ENCODE data around the gene PPP1R14D. TPM values are rescaled to one million over a fixed set of nuclear protein-coding genes. Genes with fewer than 3 reads are reported as not detected.
A peak's percentile ranks its signal among the peaks of the same experiment; 100 is the strongest.

PPP1R14D gene
- polyA plus RNA-seq, 3 donors: not detected

DNA sequence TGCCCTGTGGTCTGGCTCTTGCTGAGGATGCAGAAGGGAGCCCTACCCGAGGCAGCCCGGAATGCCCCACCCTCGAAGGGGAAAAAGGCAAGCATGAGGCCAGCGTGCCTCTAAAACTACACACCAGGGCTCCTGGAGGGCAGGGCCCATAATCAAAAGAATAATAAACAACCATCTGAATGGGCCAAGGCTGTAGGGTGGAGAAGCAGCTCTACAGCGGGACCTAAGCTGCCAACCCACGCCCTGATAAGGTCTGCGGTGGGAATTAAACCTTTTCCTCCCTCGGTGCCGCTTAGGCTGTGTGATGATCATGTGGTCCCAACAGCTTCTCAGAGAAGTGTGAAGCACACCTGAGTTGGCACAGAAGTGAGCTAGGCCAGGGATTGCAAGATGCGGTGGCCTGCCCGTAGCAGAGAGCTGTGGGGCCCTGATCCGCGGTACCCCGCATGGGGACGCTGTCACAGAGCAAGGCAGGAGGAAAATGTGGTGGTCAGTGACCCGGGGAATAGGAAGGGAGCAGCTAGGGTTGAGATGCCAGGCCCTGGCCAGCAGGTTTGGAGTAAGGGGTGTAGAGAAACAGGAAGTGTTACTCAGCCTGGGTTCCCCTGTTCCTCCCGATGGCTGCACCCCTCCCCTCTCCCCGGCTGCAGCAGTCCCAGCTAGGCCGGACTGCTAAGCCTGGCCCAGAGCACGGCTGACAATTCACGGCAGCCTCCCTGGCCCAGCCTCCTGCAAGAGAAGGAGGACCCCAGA lies 59.8 kb downstream of the PPP1R14D start:
- peaks cover 40 to 47% of the 10 kb centered on the region in 2 donors for H3K4me1 ChIP-seq (ENCODE audit: control insufficient read depth in 1 of 2, insufficient read depth in 2 of 2, low read length in 2 of 2)
- no peaks in the 10 kb centered on the region for H3K79me2 ChIP-seq (ENCODE audit: insufficient read depth, low read length)
- H3K27ac Mint-ChIP-seq: peak overlapping the region in 5 of 7 donors; percentile 31 to 86 (median 71)
- intact Hi-C loops (cut with micrococcal nuclease): loop anchor here in 1 of 2 donors (10.0 kb wide), 1 partner anchor 74 kb away; the partner anchor contains the start of gene RAD51
- peak overlapping the region; percentile 78 for H3K4me2 ChIP-seq (replicated peaks; ENCODE audit: extremely low read depth, low read length, poor library complexity, severe bottlenecking)
- H3K36me3 Mint-ChIP-seq: peaks cover 35 to 54% of the 10 kb centered on the region in 2 donors
- H3K4me3 ChIP-seq (replicated peaks in 1 of 3; ENCODE audit: low read depth in 2 of 3, low read length in 3 of 3): peak overlapping the region; percentile 2 to 65 (median 4)
- no peaks in the 10 kb centered on the region for H4K20me1 ChIP-seq (ENCODE audit: insufficient read depth, low read length)
- H3K9me3 ChIP-seq (replicated peaks in 1 of 2; ENCODE audit: control insufficient read depth in 1 of 2, insufficient read depth in 1 of 2, low read length in 2 of 2): no peaks in the 10 kb centered on the region
- H3K36me3 ChIP-seq (replicated peaks in 1 of 2; ENCODE audit: control insufficient read depth in 1 of 2, insufficient read depth in 2 of 2, low read length in 2 of 2): peaks cover 26 to 50% of the 10 kb centered on the region in 2 donors
- peak overlapping the region; percentile 39 for H3K9ac ChIP-seq (ENCODE audit: insufficient read depth, low read length, poor library complexity, severe bottlenecking)
- no peaks in the 10 kb centered on the region for H3K27me3 ChIP-seq (ENCODE audit: control insufficient read depth in 2 of 2, insufficient read depth in 2 of 2, low read length in 2 of 2)
- H3K4me3 Mint-ChIP-seq: peak overlapping the region; percentile 61 to 75
- peak overlapping the region in 1 of 2 donors; percentile 61 for H3K27ac ChIP-seq (ENCODE audit: low read depth in 1 of 2, low read length in 2 of 2)
- H3K9me3 Mint-ChIP-seq: no peaks in the 10 kb centered on the region
- H3K4me1 Mint-ChIP-seq: peaks cover 41% of the 10 kb centered on the region
- H3K27me3 Mint-ChIP-seq (ENCODE audit: low read depth in 3 of 3): peaks cover 0 to 3% (median 2%) of the 10 kb centered on the region in 3 donors
- TF ChIP-seq, protein P1, sequence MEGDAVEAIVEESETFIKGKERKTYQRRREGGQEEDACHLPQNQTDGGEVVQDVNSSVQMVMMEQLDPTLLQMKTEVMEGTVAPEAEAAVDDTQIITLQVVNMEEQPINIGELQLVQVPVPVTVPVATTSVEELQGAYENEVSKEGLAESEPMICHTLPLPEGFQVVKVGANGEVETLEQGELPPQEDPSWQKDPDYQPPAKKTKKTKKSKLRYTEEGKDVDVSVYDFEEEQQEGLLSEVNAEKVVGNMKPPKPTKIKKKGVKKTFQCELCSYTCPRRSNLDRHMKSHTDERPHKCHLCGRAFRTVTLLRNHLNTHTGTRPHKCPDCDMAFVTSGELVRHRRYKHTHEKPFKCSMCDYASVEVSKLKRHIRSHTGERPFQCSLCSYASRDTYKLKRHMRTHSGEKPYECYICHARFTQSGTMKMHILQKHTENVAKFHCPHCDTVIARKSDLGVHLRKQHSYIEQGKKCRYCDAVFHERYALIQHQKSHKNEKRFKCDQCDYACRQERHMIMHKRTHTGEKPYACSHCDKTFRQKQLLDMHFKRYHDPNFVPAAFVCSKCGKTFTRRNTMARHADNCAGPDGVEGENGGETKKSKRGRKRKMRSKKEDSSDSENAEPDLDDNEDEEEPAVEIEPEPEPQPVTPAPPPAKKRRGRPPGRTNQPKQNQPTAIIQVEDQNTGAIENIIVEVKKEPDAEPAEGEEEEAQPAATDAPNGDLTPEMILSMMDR (IDR thresholded peaks at IDR 0.05): no peak
- peak overlapping the region; percentile 70 for H2AFZ ChIP-seq (ENCODE audit: insufficient read depth, low read depth, low read length, poor library complexity, severe bottlenecking)
- peak; percentile 57 to 73 (median 66) for DNase-seq
- WGBS (ENCODE audit: insufficient coverage): 46% methylated on average over 18 of the region's 21 CpGs

DNA sequence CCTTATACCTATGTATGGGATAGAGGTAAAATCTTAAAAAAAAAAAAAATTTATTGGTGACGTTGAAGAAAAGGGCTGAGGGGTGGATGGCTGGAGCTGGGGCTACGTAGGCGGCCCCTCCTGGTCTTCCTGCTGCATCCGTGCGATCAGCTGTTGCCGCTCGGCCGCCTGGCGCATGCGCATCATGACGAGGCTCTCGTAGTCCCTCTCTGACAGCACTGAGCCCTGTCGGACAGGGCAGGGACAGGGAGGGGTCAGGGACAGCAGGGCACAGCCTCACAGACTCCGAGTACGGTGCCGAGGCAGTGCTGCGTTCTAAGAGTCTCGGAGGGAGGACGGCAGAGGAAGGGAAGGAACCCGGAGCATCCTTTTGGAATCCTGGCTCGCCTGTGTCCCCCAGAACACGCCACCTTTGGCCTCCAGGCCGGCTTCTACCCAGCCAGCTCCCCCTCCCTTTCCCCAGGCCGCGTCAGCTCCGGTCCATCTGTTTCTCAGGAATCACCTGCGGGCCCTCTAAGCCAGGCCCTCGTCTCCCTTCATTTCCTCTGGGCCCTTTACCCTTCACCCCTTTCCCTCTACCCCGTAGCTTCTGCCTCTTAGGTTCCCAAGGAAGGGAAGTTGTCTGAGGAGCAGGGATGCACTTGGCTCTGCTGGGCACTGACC lies 60.5 kb downstream of the PPP1R14D start:
- no peak overlapping the region for H3K4me2 ChIP-seq (replicated peaks; ENCODE audit: extremely low read depth, low read length, poor library complexity, severe bottlenecking)
- peaks cover 47% of the 10 kb centered on the region for H3K4me1 Mint-ChIP-seq
- intact Hi-C loops (cut with micrococcal nuclease): loop anchor here in 1 of 2 donors (10.0 kb wide), 1 partner anchor 73 kb away; the partner anchor contains the start of gene RAD51

More for the DNA sequence above, 60.5 kb downstream of the PPP1R14D start:
- Mint-ChIP-seq H3K9me3 (no peaks in the 10 kb centered on the region), H3K36me3 (peaks cover 27 to 47% of the 10 kb centered on the region in 2 donors), H3K27me3 (ENCODE audit: low read depth in 3 of 3) (peaks cover 0 to 3% (median 2%) of the 10 kb centered on the region in 3 donors), H3K4me3 (no peak overlapping the region), H3K27ac (peak overlapping the region in 3 of 7 donors; percentile 60 to 71 (median 63))
- Histone ChIP-seq H3K9me3 (replicated peaks in 1 of 2; ENCODE audit: control insufficient read depth in 1 of 2, insufficient read depth in 1 of 2, low read length in 2 of 2) (no peaks in the 10 kb centered on the region), H3K9ac (ENCODE audit: insufficient read depth, low read length, poor library complexity, severe bottlenecking) (no peak overlapping the region), H3K27me3 (ENCODE audit: control insufficient read depth in 2 of 2, insufficient read depth in 2 of 2, low read length in 2 of 2) (no peaks in the 10 kb centered on the region), H3K4me3 (replicated peaks in 1 of 3; ENCODE audit: low read depth in 2 of 3, low read length in 3 of 3) (no peak overlapping the region), H3K36me3 (replicated peaks in 1 of 2; ENCODE audit: control insufficient read depth in 1 of 2, insufficient read depth in 2 of 2, low read length in 2 of 2) (peaks cover 21 to 42% of the 10 kb centered on the region in 2 donors), H3K4me1 (ENCODE audit: control insufficient read depth in 1 of 2, insufficient read depth in 2 of 2, low read length in 2 of 2) (peaks cover 47 to 54% of the 10 kb centered on the region in 2 donors), H3K79me2 (ENCODE audit: insufficient read depth, low read length) (no peaks in the 10 kb centered on the region), H3K27ac (ENCODE audit: low read depth in 1 of 2, low read length in 2 of 2) (peak overlapping the region in 1 of 2 donors; percentile 61), H2AFZ (ENCODE audit: insufficient read depth, low read depth, low read length, poor library complexity, severe bottlenecking) (no peak overlapping the region), H4K20me1 (ENCODE audit: insufficient read depth, low read length) (no peaks in the 10 kb centered on the region)
- 96% methylated on average over 20 of the region's 29 CpGs for WGBS (ENCODE audit: insufficient coverage)
- DNase-seq: no peak
- TF ChIP-seq, protein P1 (IDR thresholded peaks at IDR 0.05): no peak
